Measurements from ENCODE around the gene LHPP.

DNA sequence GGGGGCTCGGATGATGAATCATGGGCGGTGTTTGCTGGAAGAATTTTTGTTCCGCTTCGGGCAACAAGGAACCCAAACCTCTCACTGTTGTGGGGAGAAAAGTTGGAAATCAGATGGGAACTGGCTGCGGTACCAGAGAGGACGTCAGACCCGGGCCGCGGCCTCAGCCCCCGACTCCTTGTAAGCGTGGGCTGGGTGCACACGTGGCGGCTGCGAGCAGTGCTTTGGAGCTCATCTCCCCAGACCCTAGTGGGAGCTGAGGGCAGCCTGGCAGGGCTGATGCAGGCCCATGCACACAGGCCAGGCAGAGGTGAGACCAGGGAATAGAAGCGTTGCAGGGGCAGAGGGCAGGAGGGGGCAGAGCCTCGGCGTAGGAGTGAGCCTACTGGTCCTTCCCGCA lies 146.1 kb downstream of the LHPP start:
- no peak for TF ChIP-seq CTCF (conservative IDR thresholded peaks at IDR 0.05; ENCODE audit: low read depth in 2 of 2)
- no peak for TF ChIP-seq ETS1 (IDR thresholded peaks at IDR 0.05)
- TF ChIP-seq EZH2 (IDR thresholded peaks at IDR 0.05; ENCODE audit: low read depth, unreplicated experiment) = no peak
- TF ChIP-seq POLR2AphosphoS5 (IDR thresholded peaks at IDR 0.05; ENCODE audit: low read depth) = no peak
- TF ChIP-seq CREB1 (CRISPR knock-in tag; IDR thresholded peaks at IDR 0.05; ENCODE audit: low read depth) = no peak
- TF ChIP-seq, protein P1, sequence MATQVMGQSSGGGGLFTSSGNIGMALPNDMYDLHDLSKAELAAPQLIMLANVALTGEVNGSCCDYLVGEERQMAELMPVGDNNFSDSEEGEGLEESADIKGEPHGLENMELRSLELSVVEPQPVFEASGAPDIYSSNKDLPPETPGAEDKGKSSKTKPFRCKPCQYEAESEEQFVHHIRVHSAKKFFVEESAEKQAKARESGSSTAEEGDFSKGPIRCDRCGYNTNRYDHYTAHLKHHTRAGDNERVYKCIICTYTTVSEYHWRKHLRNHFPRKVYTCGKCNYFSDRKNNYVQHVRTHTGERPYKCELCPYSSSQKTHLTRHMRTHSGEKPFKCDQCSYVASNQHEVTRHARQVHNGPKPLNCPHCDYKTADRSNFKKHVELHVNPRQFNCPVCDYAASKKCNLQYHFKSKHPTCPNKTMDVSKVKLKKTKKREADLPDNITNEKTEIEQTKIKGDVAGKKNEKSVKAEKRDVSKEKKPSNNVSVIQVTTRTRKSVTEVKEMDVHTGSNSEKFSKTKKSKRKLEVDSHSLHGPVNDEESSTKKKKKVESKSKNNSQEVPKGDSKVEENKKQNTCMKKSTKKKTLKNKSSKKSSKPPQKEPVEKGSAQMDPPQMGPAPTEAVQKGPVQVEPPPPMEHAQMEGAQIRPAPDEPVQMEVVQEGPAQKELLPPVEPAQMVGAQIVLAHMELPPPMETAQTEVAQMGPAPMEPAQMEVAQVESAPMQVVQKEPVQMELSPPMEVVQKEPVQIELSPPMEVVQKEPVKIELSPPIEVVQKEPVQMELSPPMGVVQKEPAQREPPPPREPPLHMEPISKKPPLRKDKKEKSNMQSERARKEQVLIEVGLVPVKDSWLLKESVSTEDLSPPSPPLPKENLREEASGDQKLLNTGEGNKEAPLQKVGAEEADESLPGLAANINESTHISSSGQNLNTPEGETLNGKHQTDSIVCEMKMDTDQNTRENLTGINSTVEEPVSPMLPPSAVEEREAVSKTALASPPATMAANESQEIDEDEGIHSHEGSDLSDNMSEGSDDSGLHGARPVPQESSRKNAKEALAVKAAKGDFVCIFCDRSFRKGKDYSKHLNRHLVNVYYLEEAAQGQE (IDR thresholded peaks at IDR 0.05; ENCODE audit: unreplicated experiment) = no peak
- TF ChIP-seq ZNF114 (CRISPR knock-in tag; IDR thresholded peaks at IDR 0.05) = no peak
- no peak for TF ChIP-seq JUNB (IDR thresholded peaks at IDR 0.05; ENCODE audit: unreplicated experiment)

Data from GM23338 (cell line).